HCT116 (cell line): ENCODE measurements around the gene LRRC14B. TPM values are rescaled to one million over a fixed set of nuclear protein-coding genes. Genes with fewer than 3 reads are reported as not detected.

Source experiments
- ATAC-seq: fragments of 200-7000 bp; cut with Tn5 transposase; 2 replicates; pipeline ENCODE4 v1.9.1; 2020; ENCODE audit warnings: mild to moderate bottlenecking, moderate library complexity
- BruUV-seq: library from RNA; stranded (reverse); fragments of 400-500 nt; replicated peaks from 2 replicates; lab custom pipeline; 2021; lab: Mats Ljungman, UMichigan
- CTCF ChIA-PET: fragments of 300-600 bp; sonication (Branson Sonifier 250); formaldehyde crosslinking; loops from one replicate; lab custom pipeline; 2021; ENCODE audit warnings: antibody characterized with exemption; lab: Charles Lee
- POLR2A ChIA-PET: fragments of 300-600, 350-600 bp; sonication (Branson Sonifier 250); formaldehyde crosslinking; loops from one replicate; lab custom pipeline; 2021; ENCODE audit warnings: antibody characterized with exemption; lab: Charles Lee
- RAD21 ChIA-PET, 2 experiments: fragments of 300-600 bp; sonication (Branson Sonifier 250); formaldehyde crosslinking; loops; one replicate each; lab custom pipeline; 2023; ENCODE audit warnings: low total read pairs in 2 of 2; ENCODE audit not compliant: uncharacterized antibody in 2 of 2, unreplicated experiment in 2 of 2, low non-redundant PET in 1 of 2; lab: Charles Lee
- DNase-seq: peaks from one replicate; pipeline ENCODE4 v3.0.0-alpha.2; 2010; ENCODE audit warnings: low read depth, low spot score
- H2AFZ ChIP-seq: fragments of 200-600 bp; shearing (Covaris generic), sonication (generic); 2 replicates; pipeline ENCODE4 v1.6.1; 2017; ENCODE audit warnings: low read depth, mixed run types, mixed read lengths, antibody characterized with exemption, low read length; ENCODE audit not compliant: poor library complexity, severe bottlenecking
- H3K27ac ChIP-seq: 2 replicates; pipeline ENCODE4 v1.5.1; 2012; ENCODE audit warnings: low read depth, low read length
- H3K27me3 ChIP-seq: fragments of 200-600 bp; sonication (generic); 2 replicates; pipeline ENCODE4 v1.6.1; 2016; ENCODE audit warnings: mixed run types, low read length, mixed read lengths; ENCODE audit not compliant: insufficient read depth
- H3K36me3 ChIP-seq, 2 experiments: fragments of 200-500 bp in 1 of 2; fragments of 200-600 bp in 1 of 2; sonication (Bioruptor generic) in 1 of 2; sonication (generic) in 1 of 2; 2 replicates each; pipeline versions ENCODE4 v1.5.1 to v1.6.1; 2014 to 2016; ENCODE audit warnings: low read length in 2 of 2, inconsistent platforms in 1 of 2, mixed read lengths in 1 of 2, mixed run types in 1 of 2; ENCODE audit not compliant: insufficient read depth in 2 of 2, control insufficient read depth in 1 of 2
- H3K4me1 ChIP-seq, 2 experiments: fragments of 200-600 bp in 1 of 2; sonication (generic) in 1 of 2; 2 replicates each; pipeline versions ENCODE4 v1.5.1 to v1.6.1; 2012 to 2017; ENCODE audit warnings: low read length in 2 of 2, inconsistent platforms in 1 of 2, mild to moderate bottlenecking in 1 of 2, mixed read lengths in 1 of 2, mixed run types in 1 of 2, moderate library complexity in 1 of 2; ENCODE audit not compliant: insufficient read depth in 2 of 2, control insufficient read depth in 1 of 2
- H3K4me2 ChIP-seq: fragments of 200-600 bp; sonication (generic); 2 replicates; pipeline ENCODE4 v1.6.1; 2017; ENCODE audit warnings: mixed run types, low read length, mixed read lengths
- H3K4me3 ChIP-seq, 2 experiments: fragments of 200-600 bp in 1 of 2; sonication (generic) in 1 of 2; replicated peaks in 1 of 2; 2 replicates each; pipeline ENCODE4 v1.5.1; 2011 to 2016; ENCODE audit warnings: low read length in 2 of 2, control low read depth in 1 of 2, low read depth in 1 of 2, mild to moderate bottlenecking in 1 of 2, mixed read lengths in 1 of 2, mixed run types in 1 of 2
- H3K79me2 ChIP-seq: fragments of 200-600 bp; sonication (generic); 2 replicates; pipeline ENCODE4 v1.6.1; 2017; ENCODE audit warnings: mild to moderate bottlenecking, mixed run types, low read length, moderate library complexity, mixed read lengths; ENCODE audit not compliant: insufficient read depth
- H3K9ac ChIP-seq: fragments of 200-600 bp; sonication (generic); 2 replicates; pipeline ENCODE4 v1.6.1; 2016; ENCODE audit warnings: low read length, mixed read lengths
- H3K9me2 ChIP-seq: fragments of 200-600 bp; sonication (generic), shearing (Covaris generic); 2 replicates; pipeline ENCODE4 v1.6.1; 2017; ENCODE audit warnings: mixed run types, mild to moderate bottlenecking, moderate library complexity; ENCODE audit not compliant: insufficient read depth
- H3K9me3 ChIP-seq, 2 experiments: fragments of 200-500 bp in 1 of 2; fragments of 200-600 bp in 1 of 2; sonication (Bioruptor generic) in 1 of 2; sonication (generic) in 1 of 2; 2 replicates each; pipeline ENCODE4 v1.6.1; 2014 to 2017; ENCODE audit warnings: low read length in 2 of 2, mixed read lengths in 2 of 2, inconsistent platforms in 1 of 2, low read depth in 1 of 2, mild to moderate bottlenecking in 1 of 2, mixed run types in 1 of 2, moderate library complexity in 1 of 2; ENCODE audit not compliant: control insufficient read depth in 1 of 2, insufficient read depth in 1 of 2
- H4K20me1 ChIP-seq: fragments of 200-600 bp; sonication (generic), shearing (Covaris generic); 2 replicates; pipeline ENCODE4 v1.6.1; 2017; ENCODE audit warnings: mixed run types, mild to moderate bottlenecking, moderate library complexity; ENCODE audit not compliant: insufficient read depth
- JUND ChIP-seq: IDR thresholded peaks from 2 replicates; pipeline ENCODE4 v1.6.1; 2012
- YY1 ChIP-seq: IDR thresholded peaks from 2 replicates; pipeline ENCODE4 v1.6.1; 2011; ENCODE audit warnings: low read length, low read depth, moderate library complexity, mild to moderate bottlenecking; ENCODE audit not compliant: insufficient replicate concordance; ENCODE audit errors: extremely low read depth
- intact Hi-C: fragments of 100-400 bp; cut with micrococcal nuclease; formaldehyde crosslinking; loops from 2 replicates; pipeline ENCODE4 v1.10.0; 2022
- total RNA-seq: library from RNA; stranded (reverse); gene quantifications from one replicate; pipeline ENCODE4 v1.2.1, GENCODE V29; 2021; ENCODE audit not compliant: unreplicated experiment
- TF ChIP-seq, protein P1 (sequence below): IDR thresholded peaks from 2 replicates; pipeline ENCODE4 v1.6.1; 2012

The LRRC14B gene
- total RNA-seq, 1 experiment from 2014 or later, result not detected

DNA sequence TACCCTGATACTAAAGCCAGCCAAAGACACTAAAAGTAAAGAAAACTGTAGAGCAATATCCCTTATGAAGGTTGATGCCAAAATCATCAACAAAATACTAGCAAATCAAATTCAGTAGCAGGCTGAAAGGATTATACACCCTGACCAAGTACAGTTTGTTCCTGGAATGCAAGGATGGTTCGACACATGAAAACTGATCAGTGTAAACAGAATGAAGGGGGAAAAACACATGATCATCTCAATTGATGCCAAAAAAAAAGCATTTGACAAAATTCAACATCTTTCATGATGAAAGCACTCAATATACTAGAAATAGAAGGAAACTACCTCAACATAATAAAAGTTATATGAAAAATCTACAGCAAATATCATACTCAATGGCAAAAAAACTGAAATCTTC is 43.5 kb upstream of the LRRC14B start:
- Histone ChIP-seq H4K20me1 (no peaks in the 10 kb centered on the region), H3K36me3 (no peaks in the 10 kb centered on the region), H3K27ac (no peak overlapping the region), H3K4me1 (no peaks in the 10 kb centered on the region), H3K9me3 (peaks cover 4 to 9% of the 10 kb centered on the region in 2 experiments; a peak in 2 of 4 replicates), H2AFZ (no peak overlapping the region), H3K9me2 (no peaks in the 10 kb centered on the region), H3K4me2 (no peak overlapping the region), H3K4me3 (no peak overlapping the region), H3K9ac (no peak overlapping the region), H3K79me2 (no peaks in the 10 kb centered on the region), H3K27me3 (no peaks in the 10 kb centered on the region)
- ChIA-PET CTCF (no interaction called here), RAD21 (no interaction called here), POLR2A (no interaction called here)
- no peak for ATAC-seq
- intact Hi-C loops, result no loop called here
- no peak for TF ChIP-seq YY1
- no peak for TF ChIP-seq JUND
- DNase-seq, result no peak
- BruUV-seq, result no TSS peak

DNA sequence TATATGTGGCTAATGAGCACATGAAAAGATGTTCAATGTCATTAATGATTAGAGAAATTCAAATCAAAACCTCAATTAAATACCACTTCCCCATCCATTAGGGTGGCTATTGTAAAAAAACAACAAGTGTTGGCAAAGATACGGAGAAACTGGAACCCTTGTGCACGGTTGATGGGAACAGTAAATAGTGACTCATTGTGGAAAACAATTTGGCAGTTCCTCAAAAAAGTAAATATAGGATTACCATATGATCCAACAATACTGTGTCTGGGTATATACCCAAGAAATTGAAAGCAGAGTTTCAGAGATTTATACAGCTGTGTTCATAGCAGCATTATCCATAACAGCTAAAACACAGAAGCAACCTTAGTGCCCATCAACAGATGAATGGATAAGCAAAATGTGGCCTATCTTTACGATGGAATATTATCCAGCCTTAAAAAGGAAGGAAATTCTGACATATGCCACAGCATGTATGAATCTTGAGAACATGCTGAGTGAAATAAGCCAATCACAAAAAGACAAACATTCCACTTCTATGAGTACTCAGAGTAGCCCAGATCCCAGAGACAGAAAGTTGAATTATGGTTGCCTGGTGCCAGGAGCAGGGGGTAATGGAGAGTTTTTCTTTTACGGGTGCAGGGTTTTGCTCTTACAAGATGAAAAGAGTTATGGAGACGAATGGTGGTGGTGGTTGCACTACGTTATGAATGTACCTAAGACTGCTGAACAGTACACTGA is 41.4 kb upstream of the LRRC14B start:
- ChIA-PET CTCF (no interaction called here), RAD21 (no interaction called here), POLR2A (no interaction called here)
- Histone ChIP-seq H3K27me3 (no peaks in the 10 kb centered on the region), H3K4me2 (no peak overlapping the region), H3K36me3 (no peaks in the 10 kb centered on the region), H3K4me1 (no peaks in the 10 kb centered on the region), H4K20me1 (no peaks in the 10 kb centered on the region), H3K9ac (no peak overlapping the region), H3K79me2 (no peaks in the 10 kb centered on the region), H3K4me3 (no peak overlapping the region), H3K27ac (no peak overlapping the region), H3K9me2 (no peaks in the 10 kb centered on the region), H3K9me3 (peaks cover 4 to 9% of the 10 kb centered on the region in 2 experiments; a peak in 2 of 4 replicates), H2AFZ (no peak overlapping the region)
- no peak for ATAC-seq
- TF ChIP-seq, protein P1, sequence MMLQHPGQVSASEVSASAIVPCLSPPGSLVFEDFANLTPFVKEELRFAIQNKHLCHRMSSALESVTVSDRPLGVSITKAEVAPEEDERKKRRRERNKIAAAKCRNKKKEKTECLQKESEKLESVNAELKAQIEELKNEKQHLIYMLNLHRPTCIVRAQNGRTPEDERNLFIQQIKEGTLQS, result no peak
- intact Hi-C loops, result no loop called here
- no TSS peak for BruUV-seq
- DNase-seq, result no peak
